Fibroblast of lung (primary cell): ENCODE data around the gene SNX14. TPM values are rescaled to one million over a fixed set of nuclear protein-coding genes. Genes with fewer than 3 reads are reported as not detected.

ENCODE experiments used
- DNase-seq, 2 donors: peaks; one replicate each; pipeline versions ENCODE4 v3.0.0 to v3.0.0-alpha.2; 2010; ENCODE audit warnings: low read depth in 2 of 2
- H2AFZ ChIP-seq: 2 replicates; pipeline ENCODE4 v1.5.1; 2012; ENCODE audit warnings: low read length, control low read depth, inconsistent platforms
- H3K27ac ChIP-seq: 2 replicates; pipeline ENCODE4 v1.5.1; 2011; ENCODE audit warnings: low read length, control low read depth; ENCODE audit not compliant: insufficient read depth
- H3K27me3 ChIP-seq: 2 replicates; pipeline ENCODE4 v1.5.1; 2011; ENCODE audit warnings: mild to moderate bottlenecking, low read length; ENCODE audit not compliant: control insufficient read depth, insufficient read depth
- H3K36me3 ChIP-seq: 2 replicates; pipeline ENCODE4 v1.5.1; 2011; ENCODE audit warnings: low read length; ENCODE audit not compliant: control insufficient read depth, insufficient read depth
- H3K4me1 ChIP-seq: 2 replicates; pipeline ENCODE4 v1.5.1; 2011; ENCODE audit warnings: low read length; ENCODE audit not compliant: control insufficient read depth, insufficient read depth; ENCODE audit errors: extremely low read depth
- H3K4me2 ChIP-seq: 2 replicates; pipeline ENCODE4 v1.5.1; 2011; ENCODE audit warnings: low read length, control low read depth; ENCODE audit not compliant: insufficient read depth; ENCODE audit errors: extremely low read depth
- H3K4me3 ChIP-seq, 4 experiments: fragments of 200-600 bp in 1 of 4; sonication (generic) in 1 of 4; replicated peaks in 1 of 4; 2 replicates each; pipeline ENCODE4 v1.5.1; 2011 to 2016; ENCODE audit warnings: low read length in 4 of 4, low read depth in 3 of 4, mild to moderate bottlenecking in 3 of 4, control low read depth in 2 of 4, inconsistent platforms in 1 of 4, mixed read lengths in 1 of 4; ENCODE audit not compliant: insufficient read depth in 1 of 4; ENCODE audit errors: control extremely low read depth in 1 of 4
- H3K79me2 ChIP-seq: 2 replicates; pipeline ENCODE4 v1.5.1; 2012; ENCODE audit warnings: mild to moderate bottlenecking, low read length, inconsistent platforms; ENCODE audit not compliant: control insufficient read depth, insufficient read depth
- H3K9ac ChIP-seq: 2 replicates; pipeline ENCODE4 v1.5.1; 2011; ENCODE audit warnings: mild to moderate bottlenecking, low read length, control low read depth; ENCODE audit not compliant: insufficient read depth
- H3K9me3 ChIP-seq: 2 replicates; pipeline ENCODE4 v1.5.1; 2012; ENCODE audit warnings: low read depth, low read length; ENCODE audit not compliant: control insufficient read depth, insufficient read depth
- H4K20me1 ChIP-seq: 2 replicates; pipeline ENCODE4 v1.5.1; 2011; ENCODE audit warnings: low read length; ENCODE audit not compliant: control insufficient read depth, insufficient read depth; ENCODE audit errors: extremely low read depth
- EZH2 ChIP-seq: IDR thresholded peaks from 2 replicates; pipeline ENCODE4 v1.5.1; 2012; ENCODE audit warnings: low read length, control low read depth, mild to moderate bottlenecking; ENCODE audit errors: missing control alignments
- polyA plus RNA-seq, 2 donors: library from polyadenylated mRNA; depleted of rRNA in 1 of 2; stranded (reverse) in 1 of 2; unstranded in 1 of 2; fragments of >200 nt; gene quantifications; 2 replicates each; pipeline ENCODE4 v1.2.1, GENCODE V29; 2011 to 2012; ENCODE audit warnings: missing spikeins in 1 of 2
- total RNA-seq: library from RNA; depleted of rRNA; stranded (reverse); fragments of >200 nt; gene quantifications from 2 replicates; pipeline ENCODE4 v1.2.1, GENCODE V29; 2014
- TF ChIP-seq, protein P1 (sequence below), 2 donors: IDR thresholded peaks in 1 of 2; conservative IDR thresholded peaks in 1 of 2; 1 replicate in 1 of 2; 2 replicates in 1 of 2; pipeline ENCODE4 v1.5.1; 2011 to 2012; ENCODE audit warnings: low read length in 2 of 2, control low read depth in 1 of 2, inconsistent platforms in 1 of 2, low read depth in 1 of 2, mild to moderate bottlenecking in 1 of 2

The SNX14 gene
- total and polyA plus RNA-seq, 2 donors (not counting 1 experiment from before 2014, with no cell fraction given): 79.7 to 182 TPM

DNA sequence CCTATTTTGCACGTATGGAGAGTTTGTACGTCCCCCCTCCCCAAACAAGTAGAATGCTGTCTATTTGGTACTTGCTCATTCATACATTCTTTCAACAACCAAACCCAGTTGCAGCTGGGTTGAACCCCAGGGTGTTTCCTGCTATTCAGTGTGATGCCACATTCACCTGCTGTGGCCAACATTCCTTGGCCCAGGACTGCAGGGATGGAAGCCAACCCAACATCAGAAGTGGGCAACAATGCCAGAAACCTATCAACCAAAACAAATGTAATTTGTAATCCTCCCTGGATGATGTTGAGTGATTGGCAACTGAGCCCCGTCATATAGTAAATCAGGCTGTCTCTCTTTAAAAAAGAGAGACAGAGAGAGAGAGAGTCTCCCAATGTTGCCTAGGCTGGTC lies 134.9 kb downstream of the SNX14 start:
- peak overlapping the region; percentile 48 for H3K4me2 ChIP-seq
- peaks cover 81% of the 10 kb centered on the region for H3K79me2 ChIP-seq
- no peak overlapping the region for H3K9ac ChIP-seq
- H3K36me3 ChIP-seq: no peaks in the 10 kb centered on the region
- H4K20me1 ChIP-seq: no peaks in the 10 kb centered on the region
- DNase-seq: peak in 1 of 2 donors; percentile 64
- H2AFZ ChIP-seq: no peak overlapping the region
- peaks cover 48% of the 10 kb centered on the region for H3K4me1 ChIP-seq
- H3K9me3 ChIP-seq: no peaks in the 10 kb centered on the region
- H3K27me3 ChIP-seq: no peaks in the 10 kb centered on the region
- H3K27ac ChIP-seq: peak overlapping the region; percentile 35
- no peak overlapping the region for H3K4me3 ChIP-seq
- TF ChIP-seq, protein P1, sequence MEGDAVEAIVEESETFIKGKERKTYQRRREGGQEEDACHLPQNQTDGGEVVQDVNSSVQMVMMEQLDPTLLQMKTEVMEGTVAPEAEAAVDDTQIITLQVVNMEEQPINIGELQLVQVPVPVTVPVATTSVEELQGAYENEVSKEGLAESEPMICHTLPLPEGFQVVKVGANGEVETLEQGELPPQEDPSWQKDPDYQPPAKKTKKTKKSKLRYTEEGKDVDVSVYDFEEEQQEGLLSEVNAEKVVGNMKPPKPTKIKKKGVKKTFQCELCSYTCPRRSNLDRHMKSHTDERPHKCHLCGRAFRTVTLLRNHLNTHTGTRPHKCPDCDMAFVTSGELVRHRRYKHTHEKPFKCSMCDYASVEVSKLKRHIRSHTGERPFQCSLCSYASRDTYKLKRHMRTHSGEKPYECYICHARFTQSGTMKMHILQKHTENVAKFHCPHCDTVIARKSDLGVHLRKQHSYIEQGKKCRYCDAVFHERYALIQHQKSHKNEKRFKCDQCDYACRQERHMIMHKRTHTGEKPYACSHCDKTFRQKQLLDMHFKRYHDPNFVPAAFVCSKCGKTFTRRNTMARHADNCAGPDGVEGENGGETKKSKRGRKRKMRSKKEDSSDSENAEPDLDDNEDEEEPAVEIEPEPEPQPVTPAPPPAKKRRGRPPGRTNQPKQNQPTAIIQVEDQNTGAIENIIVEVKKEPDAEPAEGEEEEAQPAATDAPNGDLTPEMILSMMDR (conservative IDR thresholded peaks at IDR 0.05 in 1 of 2, IDR thresholded peaks at IDR 0.05 in 1 of 2; ENCODE audit: low read depth in 1 of 2, low read length in 2 of 2): no peak
- no peak for TF ChIP-seq EZH2

DNA sequence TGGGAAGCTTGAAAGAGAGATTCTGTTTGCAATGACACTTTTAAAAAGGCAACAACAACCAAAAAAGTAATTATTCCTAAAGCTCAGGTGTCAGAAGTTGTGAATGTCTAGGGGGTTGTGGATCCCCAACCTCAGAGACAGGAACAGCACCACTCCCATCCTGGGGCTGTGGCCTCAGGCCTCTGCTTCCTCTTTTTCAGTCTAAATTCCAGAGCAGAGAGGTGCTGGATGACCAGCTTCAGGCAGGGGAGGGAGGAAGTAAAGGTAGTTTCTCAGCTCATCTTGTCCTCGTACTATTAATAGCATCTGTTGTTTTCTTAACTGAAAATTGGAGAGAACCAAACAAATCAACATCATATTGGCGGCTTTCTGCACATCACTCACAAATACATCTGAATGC lies 135.5 kb downstream of the SNX14 start:
- Histone ChIP-seq H3K9ac (no peak overlapping the region), H3K27ac (peak overlapping the region; percentile 6), H3K27me3 (no peaks in the 10 kb centered on the region), H3K79me2 (peaks cover 85% of the 10 kb centered on the region), H3K9me3 (no peaks in the 10 kb centered on the region), H4K20me1 (no peaks in the 10 kb centered on the region), H3K4me3 (no peak overlapping the region), H3K4me2 (peak overlapping the region; percentile 5), H3K4me1 (peaks cover 45% of the 10 kb centered on the region), H2AFZ (no peak overlapping the region), H3K36me3 (no peaks in the 10 kb centered on the region)
- no peak for DNase-seq
- TF ChIP-seq EZH2: no peak
- TF ChIP-seq, protein P1 (conservative IDR thresholded peaks at IDR 0.05 in 1 of 2, IDR thresholded peaks at IDR 0.05 in 1 of 2; ENCODE audit: low read depth in 1 of 2, low read length in 2 of 2): no peak

DNA sequence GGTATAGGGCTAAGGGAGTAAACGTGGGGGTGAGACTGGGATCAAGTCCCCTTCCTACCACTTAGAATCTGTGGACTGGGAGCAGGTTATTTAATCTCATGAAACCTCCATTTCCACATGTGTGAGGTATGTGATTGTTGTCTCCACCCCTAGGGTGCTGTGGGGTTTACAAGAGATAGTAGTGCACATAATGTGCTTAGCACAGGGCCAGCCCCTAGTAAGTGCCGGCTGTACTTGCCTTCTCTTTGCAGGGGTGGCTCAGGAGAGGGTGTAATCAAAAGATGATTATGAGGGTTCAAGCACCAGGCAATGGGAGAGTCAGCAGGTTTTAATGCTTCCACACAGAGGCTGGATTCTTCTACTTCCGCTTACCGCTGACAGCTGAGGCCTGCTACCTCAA lies 136.9 kb downstream of the SNX14 start:
- H3K4me2 ChIP-seq: peak overlapping the region; percentile 5
- H3K27ac ChIP-seq: no peak overlapping the region
- no peaks in the 10 kb centered on the region for H4K20me1 ChIP-seq

More for the DNA sequence above, 136.9 kb downstream of the SNX14 start:
- Histone ChIP-seq H3K4me1 (peaks cover 41% of the 10 kb centered on the region), H3K36me3 (no peaks in the 10 kb centered on the region), H3K9me3 (no peaks in the 10 kb centered on the region), H3K4me3 (no peak overlapping the region), H2AFZ (no peak overlapping the region), H3K79me2 (peaks cover 88% of the 10 kb centered on the region), H3K9ac (no peak overlapping the region), H3K27me3 (no peaks in the 10 kb centered on the region)
- TF ChIP-seq, protein P1 (conservative IDR thresholded peaks at IDR 0.05 in 1 of 2, IDR thresholded peaks at IDR 0.05 in 1 of 2; ENCODE audit: low read depth in 1 of 2, low read length in 2 of 2): no peak
- TF ChIP-seq EZH2: no peak
- no peak for DNase-seq

Other genes with a start within 250 kb of the SNX14 start
- gene NT5E, start 143.8 kb downstream of the SNX14 start, total RNA-seq: 111 and 257 TPM in 2 replicates
- 217 and 324 TPM in 2 replicates for gene NT5E, start 143.8 kb downstream of the SNX14 start, polyA plus RNA-seq
- gene SYNCRIP, start 49.0 kb upstream of the SNX14 start, total RNA-seq: 41.1 and 44.3 TPM in 2 replicates
- gene SYNCRIP, start 49.0 kb upstream of the SNX14 start, polyA plus RNA-seq: 29.2 and 37.7 TPM in 2 replicates